Left ventricle myocardium inferior (tissue), 1 donor: Measurements from ENCODE around the gene PMEPA1. TPM values are rescaled to one million over a fixed set of nuclear protein-coding genes. Genes with fewer than 3 reads are reported as not detected.

ENCODE experiments used
- DNase-seq: peaks from one replicate; pipeline ENCODE4 v3.0.0-alpha.2; 2020
- H3K27ac ChIP-seq: fragments of 200-600 bp; replicated peaks from 2 replicates; pipeline ENCODE4 v1.8.0; 2021
- H3K27me3 ChIP-seq: fragments of 200-600 bp; 2 replicates; pipeline ENCODE4 v1.8.0; 2021; ENCODE audit warnings: low read depth
- H3K36me3 ChIP-seq: fragments of 200-600 bp; 2 replicates; pipeline ENCODE4 v1.8.0; 2021
- H3K4me1 ChIP-seq: fragments of 200-600 bp; 2 replicates; pipeline ENCODE4 v1.8.0; 2021
- H3K4me3 ChIP-seq: fragments of 200-600 bp; 2 replicates; pipeline ENCODE4 v1.8.0; 2021; ENCODE audit warnings: mild to moderate bottlenecking, moderate library complexity
- H3K9me3 ChIP-seq: fragments of 200-600 bp; replicated peaks from 2 replicates; pipeline ENCODE4 v1.8.0; 2021
- intact Hi-C: fragments of 100-400 bp; cut with micrococcal nuclease; formaldehyde crosslinking; loops from one replicate; pipeline ENCODE4 v1.11.0; 2022
- total RNA-seq: library from RNA; stranded (reverse); fragmentation: NEBNext Ultra II Directional; extraction: Animal tissue kit (Norgen Biotek cat#: 25700); gene quantifications from one replicate; pipeline ENCODE4 v1.2.1, GENCODE V29; 2021
- TF ChIP-seq, protein P1 (sequence below): fragments of 200-600 bp; IDR thresholded peaks from 2 replicates; pipeline ENCODE4 v1.8.0; 2021; ENCODE audit warnings: antibody characterized with exemption, mild to moderate bottlenecking, borderline replicate concordance
- donor health status: DM: no; HTN: yes; CAD: no; lungs with severe emphysema.

PMEPA1 gene
- total RNA-seq, 1 donor from 2014 or later, result 36.4 TPM

DNA sequence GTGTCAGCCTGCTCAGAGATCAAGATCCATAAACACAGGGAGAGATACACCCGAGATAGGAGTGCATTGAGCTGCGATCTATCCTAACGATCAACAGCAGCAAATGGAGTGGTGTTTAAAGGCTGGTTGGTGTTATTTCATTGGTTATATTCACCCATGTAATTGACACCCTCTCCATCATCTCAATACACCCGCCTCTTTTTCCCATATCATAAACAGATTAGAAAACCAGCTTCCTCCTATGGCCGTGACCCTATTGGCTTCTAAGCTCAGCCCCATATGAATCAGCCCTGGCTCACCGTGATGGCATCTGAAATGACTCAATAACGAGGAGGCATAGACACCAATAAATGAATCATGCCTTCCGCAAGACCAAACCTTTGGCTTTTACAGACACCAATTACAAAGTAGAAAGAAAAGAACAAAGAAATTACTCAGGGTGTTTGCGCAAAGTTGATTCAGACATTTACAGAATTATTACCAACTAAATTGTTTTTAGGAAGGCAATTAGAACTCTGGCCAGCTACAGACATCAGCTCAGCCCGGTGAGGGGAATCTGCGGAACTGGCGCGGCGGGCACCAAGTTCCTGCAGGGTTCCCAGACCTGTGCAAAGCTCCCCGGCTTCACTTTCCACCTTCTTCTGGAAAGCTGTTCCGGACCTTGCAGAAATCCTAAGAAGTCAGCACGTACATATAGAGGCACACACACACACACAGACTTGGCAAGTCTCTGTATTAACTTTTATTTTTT lies 11.5 kb downstream of the PMEPA1 start:
- H3K4me1 ChIP-seq, result peaks cover 57% of the 10 kb centered on the region
- DNase-seq, result no peak
- no peak overlapping the region for H3K4me3 ChIP-seq
- TF ChIP-seq, protein P1, sequence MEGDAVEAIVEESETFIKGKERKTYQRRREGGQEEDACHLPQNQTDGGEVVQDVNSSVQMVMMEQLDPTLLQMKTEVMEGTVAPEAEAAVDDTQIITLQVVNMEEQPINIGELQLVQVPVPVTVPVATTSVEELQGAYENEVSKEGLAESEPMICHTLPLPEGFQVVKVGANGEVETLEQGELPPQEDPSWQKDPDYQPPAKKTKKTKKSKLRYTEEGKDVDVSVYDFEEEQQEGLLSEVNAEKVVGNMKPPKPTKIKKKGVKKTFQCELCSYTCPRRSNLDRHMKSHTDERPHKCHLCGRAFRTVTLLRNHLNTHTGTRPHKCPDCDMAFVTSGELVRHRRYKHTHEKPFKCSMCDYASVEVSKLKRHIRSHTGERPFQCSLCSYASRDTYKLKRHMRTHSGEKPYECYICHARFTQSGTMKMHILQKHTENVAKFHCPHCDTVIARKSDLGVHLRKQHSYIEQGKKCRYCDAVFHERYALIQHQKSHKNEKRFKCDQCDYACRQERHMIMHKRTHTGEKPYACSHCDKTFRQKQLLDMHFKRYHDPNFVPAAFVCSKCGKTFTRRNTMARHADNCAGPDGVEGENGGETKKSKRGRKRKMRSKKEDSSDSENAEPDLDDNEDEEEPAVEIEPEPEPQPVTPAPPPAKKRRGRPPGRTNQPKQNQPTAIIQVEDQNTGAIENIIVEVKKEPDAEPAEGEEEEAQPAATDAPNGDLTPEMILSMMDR, result no peak
- H3K36me3 ChIP-seq, result no peaks in the 10 kb centered on the region
- intact Hi-C loops, result no loop called here
- no peak overlapping the region for H3K27ac ChIP-seq
- H3K27me3 ChIP-seq, result no peaks in the 10 kb centered on the region
- H3K9me3 ChIP-seq, result no peaks in the 10 kb centered on the region

GRCh38 chr20:57697543-57697942 lies 12.3 kb downstream of the PMEPA1 start:
- H3K27ac ChIP-seq, result no peak overlapping the region
- TF ChIP-seq, protein P1, result no peak
- H3K4me1 ChIP-seq, result peaks cover 58% of the 10 kb centered on the region
- H3K27me3 ChIP-seq, result no peaks in the 10 kb centered on the region
- no peaks in the 10 kb centered on the region for H3K36me3 ChIP-seq
- DNase-seq, result no peak
- intact Hi-C loops, result no loop called here
- no peak overlapping the region for H3K4me3 ChIP-seq
- H3K9me3 ChIP-seq, result no peaks in the 10 kb centered on the region

- no peaks in the 10 kb centered on the region for H3K36me3 ChIP-seq
- intact Hi-C loops, result no loop called here
- TF ChIP-seq, protein P1, result no peak
- no peak overlapping the region for H3K27ac ChIP-seq
- DNase-seq, result no peak
- no peaks in the 10 kb centered on the region for H3K27me3 ChIP-seq
- no peaks in the 10 kb centered on the region for H3K9me3 ChIP-seq
- H3K4me3 ChIP-seq, result no peak overlapping the region
- H3K4me1 ChIP-seq, result peaks cover 58% of the 10 kb centered on the region
Measured at GRCh38 chr20:57696401-57696961, 13.3 kb downstream of the PMEPA1 start.

- intact Hi-C loops, result no loop called here
- H3K9me3 ChIP-seq, result no peaks in the 10 kb centered on the region
- H3K36me3 ChIP-seq, result no peaks in the 10 kb centered on the region
- H3K27ac ChIP-seq, result no peak overlapping the region
- H3K27me3 ChIP-seq, result no peaks in the 10 kb centered on the region
- TF ChIP-seq, protein P1, result no peak
- no peak overlapping the region for H3K4me3 ChIP-seq
- peaks cover 59% of the 10 kb centered on the region for H3K4me1 ChIP-seq
- no peak for DNase-seq
Measured at GRCh38 chr20:57695940-57696339, 13.9 kb downstream of the PMEPA1 start.

DNA sequence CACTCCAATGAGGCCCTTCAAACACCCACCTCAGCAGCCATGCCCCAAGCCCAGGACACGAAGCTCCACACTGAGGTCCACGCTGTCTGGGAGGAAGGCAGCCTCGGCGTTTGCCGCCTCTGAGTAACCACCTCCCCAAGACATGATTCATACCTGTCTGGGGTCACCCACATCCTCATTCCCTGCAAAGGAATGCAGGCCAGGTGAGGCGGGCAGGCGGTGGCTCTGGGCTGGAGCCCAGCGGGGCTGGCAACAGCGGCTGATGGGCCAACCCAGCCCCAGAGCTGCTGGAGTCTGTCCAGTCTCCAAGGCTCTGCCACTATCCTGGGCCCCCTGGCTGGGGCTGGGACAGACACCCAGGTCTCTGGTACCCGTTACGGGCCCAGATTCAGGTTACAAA lies 14.8 kb downstream of the PMEPA1 start:
- H3K27ac ChIP-seq, result no peak overlapping the region
- TF ChIP-seq, protein P1, result no peak
- H3K4me1 ChIP-seq, result peaks cover 68% of the 10 kb centered on the region
- H3K9me3 ChIP-seq, result no peaks in the 10 kb centered on the region
- no peak overlapping the region for H3K4me3 ChIP-seq
- intact Hi-C loops, result no loop called here
- H3K36me3 ChIP-seq, result no peaks in the 10 kb centered on the region
- no peak for DNase-seq
- no peaks in the 10 kb centered on the region for H3K27me3 ChIP-seq
